Measurements from ENCODE around the gene LMCD1.

The LMCD1 gene

GRCh38 chr3:8558645-8559044 lies 57.0 kb downstream of the LMCD1 start:
- no peak overlapping the region for H3K4me3 Mint-ChIP-seq
- peaks cover 85% of the 10 kb centered on the region for H3K4me1 Mint-ChIP-seq

DNA sequence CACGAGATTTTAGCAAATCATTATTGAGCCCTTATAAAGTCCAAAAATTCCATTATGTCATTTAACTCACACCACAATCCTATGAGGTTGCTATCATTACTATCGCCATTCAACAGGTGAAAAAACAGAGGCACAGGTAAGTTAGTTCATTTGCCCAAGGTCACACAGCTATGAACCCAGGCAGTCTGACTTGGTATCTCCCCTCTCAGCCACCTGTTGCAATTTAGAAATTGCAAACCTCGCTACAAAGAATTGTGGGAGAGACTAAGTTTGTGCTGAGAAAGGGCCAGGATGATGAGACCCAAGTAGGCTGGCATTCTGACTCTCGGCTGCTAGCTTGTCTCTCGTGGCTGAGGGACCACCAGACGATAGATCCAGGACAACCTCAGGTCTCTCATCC lies 57.7 kb downstream of the LMCD1 start:
- H3K27ac Mint-ChIP-seq, result peak overlapping the region in 2 of 3 experiments; percentile 70 to 83
- H3K9me3 Mint-ChIP-seq, result no peaks in the 10 kb centered on the region
- peaks cover 8% of the 10 kb centered on the region for H3K36me3 Mint-ChIP-seq (ENCODE audit: low read depth)
- no peak overlapping the region for H3K4me3 Mint-ChIP-seq
- H3K27me3 Mint-ChIP-seq (ENCODE audit: low read depth), result peaks cover 3% of the 10 kb centered on the region
- TF ChIP-seq, protein P1, sequence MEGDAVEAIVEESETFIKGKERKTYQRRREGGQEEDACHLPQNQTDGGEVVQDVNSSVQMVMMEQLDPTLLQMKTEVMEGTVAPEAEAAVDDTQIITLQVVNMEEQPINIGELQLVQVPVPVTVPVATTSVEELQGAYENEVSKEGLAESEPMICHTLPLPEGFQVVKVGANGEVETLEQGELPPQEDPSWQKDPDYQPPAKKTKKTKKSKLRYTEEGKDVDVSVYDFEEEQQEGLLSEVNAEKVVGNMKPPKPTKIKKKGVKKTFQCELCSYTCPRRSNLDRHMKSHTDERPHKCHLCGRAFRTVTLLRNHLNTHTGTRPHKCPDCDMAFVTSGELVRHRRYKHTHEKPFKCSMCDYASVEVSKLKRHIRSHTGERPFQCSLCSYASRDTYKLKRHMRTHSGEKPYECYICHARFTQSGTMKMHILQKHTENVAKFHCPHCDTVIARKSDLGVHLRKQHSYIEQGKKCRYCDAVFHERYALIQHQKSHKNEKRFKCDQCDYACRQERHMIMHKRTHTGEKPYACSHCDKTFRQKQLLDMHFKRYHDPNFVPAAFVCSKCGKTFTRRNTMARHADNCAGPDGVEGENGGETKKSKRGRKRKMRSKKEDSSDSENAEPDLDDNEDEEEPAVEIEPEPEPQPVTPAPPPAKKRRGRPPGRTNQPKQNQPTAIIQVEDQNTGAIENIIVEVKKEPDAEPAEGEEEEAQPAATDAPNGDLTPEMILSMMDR (IDR thresholded peaks at IDR 0.05; ENCODE audit: unreplicated experiment in 3 of 3), result no peak
- peaks cover 81% of the 10 kb centered on the region for H3K4me1 Mint-ChIP-seq

More at GRCh38 chr3:8558645-8559044, 57.0 kb downstream of the LMCD1 start:
- Mint-ChIP-seq H3K9me3 (no peaks in the 10 kb centered on the region), H3K36me3 (ENCODE audit: low read depth) (peaks cover 13% of the 10 kb centered on the region), H3K27ac (peak overlapping the region in 2 of 3 experiments; percentile 50 to 96), H3K27me3 (ENCODE audit: low read depth) (peaks cover 3% of the 10 kb centered on the region)
- TF ChIP-seq, protein P1 (IDR thresholded peaks at IDR 0.05; ENCODE audit: unreplicated experiment in 3 of 3), result no peak

GRCh38 chr3:8560366-8561007 lies 58.9 kb downstream of the LMCD1 start:
- Mint-ChIP-seq H3K27me3 (ENCODE audit: low read depth) (peaks cover 3% of the 10 kb centered on the region), H3K4me3 (no peak overlapping the region), H3K9me3 (no peaks in the 10 kb centered on the region), H3K4me1 (peaks cover 70% of the 10 kb centered on the region), H3K36me3 (ENCODE audit: low read depth) (peaks cover 10% of the 10 kb centered on the region), H3K27ac (peak overlapping the region in 2 of 3 experiments; percentile 60 to 70)
- TF ChIP-seq, protein P1 (IDR thresholded peaks at IDR 0.05; ENCODE audit: unreplicated experiment in 3 of 3), result no peak

- Mint-ChIP-seq H3K4me1 (peaks cover 61% of the 10 kb centered on the region), H3K27ac (peak overlapping the region in 2 of 3 experiments; percentile 70 to 75), H3K4me3 (no peak overlapping the region), H3K27me3 (ENCODE audit: low read depth) (peaks cover 3% of the 10 kb centered on the region), H3K36me3 (ENCODE audit: low read depth) (peaks cover 13% of the 10 kb centered on the region), H3K9me3 (no peaks in the 10 kb centered on the region)
- TF ChIP-seq, protein P1 (IDR thresholded peaks at IDR 0.05; ENCODE audit: unreplicated experiment in 3 of 3), result no peak
Observed at GRCh38 chr3:8561370-8561769, 59.7 kb downstream of the LMCD1 start.

DNA sequence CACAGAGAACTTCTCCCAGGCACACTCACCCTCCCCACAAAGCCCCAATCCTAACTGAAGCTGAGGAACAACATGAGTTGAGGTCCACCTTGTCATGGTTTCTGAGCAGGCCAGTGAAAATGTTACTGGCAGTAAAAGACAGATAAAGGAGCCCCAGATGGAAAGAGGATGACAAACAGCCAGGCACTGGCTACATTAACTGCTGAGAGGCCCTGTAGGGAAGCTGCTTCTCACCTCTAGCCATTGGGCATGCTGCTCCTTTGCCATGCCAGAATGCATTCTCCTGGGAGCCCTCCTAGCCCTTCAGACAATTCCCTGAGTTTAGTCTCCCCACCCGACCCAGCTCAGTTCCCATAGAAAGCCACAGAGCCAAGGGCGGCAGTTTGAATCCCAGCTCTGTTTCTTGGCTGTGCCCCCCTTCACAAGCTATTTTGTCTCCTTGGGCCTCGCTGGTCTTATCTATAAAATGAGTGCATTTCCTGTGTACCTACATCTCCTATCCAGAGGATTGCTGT lies 60.5 kb downstream of the LMCD1 start:
- Mint-ChIP-seq H3K9me3 (no peaks in the 10 kb centered on the region), H3K27ac (peak overlapping the region in 2 of 3 experiments; percentile 70 to 75), H3K27me3 (ENCODE audit: low read depth) (peaks cover 3% of the 10 kb centered on the region), H3K4me1 (peaks cover 53% of the 10 kb centered on the region), H3K4me3 (no peak overlapping the region), H3K36me3 (ENCODE audit: low read depth) (peaks cover 17% of the 10 kb centered on the region)
- TF ChIP-seq, protein P1 (IDR thresholded peaks at IDR 0.05; ENCODE audit: unreplicated experiment in 3 of 3), result no peak

DNA sequence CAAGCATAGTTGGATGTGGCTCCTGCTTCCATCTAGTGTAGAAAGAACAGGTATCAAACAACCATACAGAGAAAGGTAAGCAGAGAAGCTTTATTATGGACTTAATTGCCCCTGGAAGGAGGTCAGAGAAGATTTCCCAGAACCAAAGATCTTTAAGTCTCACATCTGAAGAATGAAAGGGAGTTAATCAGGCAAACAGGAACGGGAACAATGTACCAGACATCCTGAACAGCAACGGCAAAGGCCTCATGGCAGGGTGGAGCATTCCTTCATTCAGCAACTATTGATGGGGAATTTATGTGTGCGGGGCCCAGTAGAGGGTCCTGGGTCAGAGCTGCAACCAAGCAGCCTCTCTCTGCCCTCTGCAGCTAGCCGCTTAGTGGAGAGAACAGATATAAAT lies 61.5 kb downstream of the LMCD1 start:
- TF ChIP-seq, protein P1 (IDR thresholded peaks at IDR 0.05; ENCODE audit: unreplicated experiment in 3 of 3), result no peak
- H3K4me1 Mint-ChIP-seq, result peaks cover 43% of the 10 kb centered on the region
- H3K27me3 Mint-ChIP-seq (ENCODE audit: low read depth), result peaks cover 3% of the 10 kb centered on the region
- peaks cover 20% of the 10 kb centered on the region for H3K36me3 Mint-ChIP-seq (ENCODE audit: low read depth)
- H3K4me3 Mint-ChIP-seq, result no peak overlapping the region
- H3K27ac Mint-ChIP-seq, result no peak overlapping the region
- H3K9me3 Mint-ChIP-seq, result no peaks in the 10 kb centered on the region
